ENCODE measurements around the gene EIF4G1. TPM values are rescaled to one million over a fixed set of nuclear protein-coding genes. Genes with fewer than 3 reads are reported as not detected.

Gene EIF4G1
- total and polyA plus RNA-seq, 2 donors (not counting 3 experiments of a cell fraction or from before 2014, with no cell fraction given): 355 to 532 TPM

- no peak overlapping the region for H2AFZ ChIP-seq (ENCODE audit: low read depth, low read length)
- DNase-seq (ENCODE audit: low read depth, low spot score): peak; percentile 37
- H3K27me3 ChIP-seq (ENCODE audit: control insufficient read depth in 2 of 2, insufficient read depth in 2 of 2, low read length in 2 of 2): no peaks in the 10 kb centered on the region
- H3K79me2 ChIP-seq (ENCODE audit: control insufficient read depth, insufficient read depth, low read length): no peaks in the 10 kb centered on the region
- peak; percentile 63 to 91 for TF ChIP-seq CTCF (IDR thresholded peaks at IDR 0.05; ENCODE audit: extremely low read depth in 1 of 2, insufficient read depth in 1 of 2, low read depth in 1 of 2, low read length in 2 of 2)
- TF ChIP-seq MAX (IDR thresholded peaks at IDR 0.05; ENCODE audit: insufficient read depth, insufficient read length): no peak
- no peak overlapping the region for H3K9ac ChIP-seq (replicated peaks; ENCODE audit: extremely low read depth, insufficient read depth, low read length)
- no peaks in the 10 kb centered on the region for H3K9me3 ChIP-seq (replicated peaks; ENCODE audit: control insufficient read depth, insufficient read depth, low read length)
- peak; percentile 67 for FAIRE-seq
- POLR2A ChIA-PET: no interaction called here
- dilution Hi-C loops (cut with MboI; ENCODE audit: extremely low pct_ligation_motif_present, low sequenced_read_pairs) (no loop called here), intact Hi-C loops (cut with micrococcal nuclease) (loop anchor here (1.0 kb wide), 2 partner anchors 8 to 190 kb away; no protein-coding TSS in a partner anchor)
- no peaks in the 10 kb centered on the region for H4K20me1 ChIP-seq (replicated peaks; ENCODE audit: control insufficient read depth, extremely low read depth, insufficient read depth, low read length)
- no peak overlapping the region for H3K4me2 ChIP-seq (ENCODE audit: insufficient read depth, low read length)
- CTCF ChIA-PET: interaction anchor here (0.8 to 2.6 kb wide), 17 partner anchors 8 to 187 kb away, joined by 3 to 11 read pairs (median 5); partner anchors contain the start of gene FAM131A
- no peaks in the 10 kb centered on the region for H3K9me1 ChIP-seq (replicated peaks; ENCODE audit: control insufficient read depth, extremely low read depth, insufficient read depth, low read length)
- H3K4me3 ChIP-seq (replicated peaks in 1 of 3; ENCODE audit: insufficient read depth in 1 of 3, low read depth in 1 of 3, low read length in 3 of 3): no peak overlapping the region
- no peaks in the 10 kb centered on the region for H3K4me1 ChIP-seq (ENCODE audit: control insufficient read depth, extremely low read depth, insufficient read depth, low read length)
- no peak overlapping the region for H3K27ac ChIP-seq (ENCODE audit: insufficient read depth, low read depth, low read length)
- peaks cover 0 to 3% of the 10 kb centered on the region in 2 experiments for H3K36me3 ChIP-seq (ENCODE audit: control insufficient read depth in 2 of 2, extremely low read depth in 1 of 2, insufficient read depth in 2 of 2, low read length in 2 of 2)
- BruUV-seq (replicated peaks): no TSS peak
Measured at GRCh38 chr3:184354121-184354728, 39.8 kb downstream of the EIF4G1 start.

- Histone ChIP-seq H3K27me3 (ENCODE audit: control insufficient read depth in 2 of 2, insufficient read depth in 2 of 2, low read length in 2 of 2) (no peaks in the 10 kb centered on the region), H3K4me2 (ENCODE audit: insufficient read depth, low read length) (no peak overlapping the region), H3K9ac (replicated peaks; ENCODE audit: extremely low read depth, insufficient read depth, low read length) (no peak overlapping the region), H3K79me2 (ENCODE audit: control insufficient read depth, insufficient read depth, low read length) (no peaks in the 10 kb centered on the region), H2AFZ (ENCODE audit: low read depth, low read length) (no peak overlapping the region), H3K4me3 (replicated peaks in 1 of 3; ENCODE audit: insufficient read depth in 1 of 3, low read depth in 1 of 3, low read length in 3 of 3) (no peak overlapping the region), H3K4me1 (ENCODE audit: control insufficient read depth, extremely low read depth, insufficient read depth, low read length) (no peaks in the 10 kb centered on the region), H3K27ac (ENCODE audit: insufficient read depth, low read depth, low read length) (no peak overlapping the region), H4K20me1 (replicated peaks; ENCODE audit: control insufficient read depth, extremely low read depth, insufficient read depth, low read length) (no peaks in the 10 kb centered on the region), H3K9me3 (replicated peaks; ENCODE audit: control insufficient read depth, insufficient read depth, low read length) (no peaks in the 10 kb centered on the region), H3K36me3 (ENCODE audit: control insufficient read depth in 2 of 2, extremely low read depth in 1 of 2, insufficient read depth in 2 of 2, low read length in 2 of 2) (peaks cover 0 to 3% of the 10 kb centered on the region in 2 experiments), H3K9me1 (replicated peaks; ENCODE audit: control insufficient read depth, extremely low read depth, insufficient read depth, low read length) (no peaks in the 10 kb centered on the region)
- no peak for TF ChIP-seq MYC (IDR thresholded peaks at IDR 0.05; ENCODE audit: low read depth, low read length)
- TF ChIP-seq GATA2 (IDR thresholded peaks at IDR 0.05; ENCODE audit: insufficient read depth, insufficient read length, low read depth, low read length): no peak
- no peak for TF ChIP-seq POLR2A (IDR thresholded peaks at IDR 0.05; ENCODE audit: low read depth, low read length)
- TF ChIP-seq JUN (IDR thresholded peaks at IDR 0.05; ENCODE audit: borderline replicate concordance, insufficient read depth, insufficient read length, low read depth): no peak
- no peak for TF ChIP-seq FOS (IDR thresholded peaks at IDR 0.05; ENCODE audit: borderline replicate concordance, insufficient read depth, low read length)
- TF ChIP-seq CTCF (IDR thresholded peaks at IDR 0.05; ENCODE audit: extremely low read depth in 1 of 2, insufficient read depth in 1 of 2, low read depth in 1 of 2, low read length in 2 of 2): no peak
- no peak for TF ChIP-seq MAX (IDR thresholded peaks at IDR 0.05; ENCODE audit: insufficient read depth, insufficient read length)
- no peak for TF ChIP-seq POLR2AphosphoS5 (IDR thresholded peaks at IDR 0.05; ENCODE audit: insufficient read depth, low read depth, low read length)
- TF ChIP-seq EZH2 (IDR thresholded peaks at IDR 0.05; ENCODE audit: borderline replicate concordance, low read depth, low read length, severe bottlenecking): no peak
- intact Hi-C loops (cut with micrococcal nuclease): loop anchor here (1.0 kb wide), 2 partner anchors 8 to 190 kb away; no protein-coding TSS in a partner anchor
- no peak for DNase-seq (ENCODE audit: low read depth, low spot score)
- POLR2A ChIA-PET: no interaction called here
- FAIRE-seq: no peak
- CTCF ChIA-PET: interaction anchor here (0.9 to 2.6 kb wide), 4 partner anchors 9 to 114 kb away, joined by 3 to 11 read pairs (median 6); no protein-coding TSS in a partner anchor
- dilution Hi-C loops (cut with MboI; ENCODE audit: extremely low pct_ligation_motif_present, low sequenced_read_pairs): no loop called here
- no TSS peak for BruUV-seq (replicated peaks)
Measured at GRCh38 chr3:184354754-184355153, 40.3 kb downstream of the EIF4G1 start.
